ENCODE measurements around the gene ZNF827.

- no peak for TF ChIP-seq JUNB (IDR thresholded peaks at IDR 0.05; ENCODE audit: unreplicated experiment)
- no peak for TF ChIP-seq ZNF331 (CRISPR knock-in tag; IDR thresholded peaks at IDR 0.05; ENCODE audit: low read depth)
- TF ChIP-seq CTCF (conservative IDR thresholded peaks at IDR 0.05; ENCODE audit: low read depth in 2 of 2): no peak
- no peak for TF ChIP-seq REST (IDR thresholded peaks at IDR 0.05; ENCODE audit: unreplicated experiment)
- TF ChIP-seq EZH2 (IDR thresholded peaks at IDR 0.05; ENCODE audit: low read depth, unreplicated experiment): no peak
- TF ChIP-seq POLR2AphosphoS5 (IDR thresholded peaks at IDR 0.05; ENCODE audit: low read depth): no peak
- no peak for TF ChIP-seq ZNF462 (CRISPR knock-in tag; IDR thresholded peaks at IDR 0.05)
- TF ChIP-seq EZH2phosphoT487 (IDR thresholded peaks at IDR 0.05; ENCODE audit: unreplicated experiment): no peak
- TF ChIP-seq STAT1 (IDR thresholded peaks at IDR 0.05; ENCODE audit: unreplicated experiment): no peak
- TF ChIP-seq ZNF114 (CRISPR knock-in tag; IDR thresholded peaks at IDR 0.05): no peak
- TF ChIP-seq ETS1 (IDR thresholded peaks at IDR 0.05): no peak
- no peak for TF ChIP-seq CREB1 (CRISPR knock-in tag; IDR thresholded peaks at IDR 0.05; ENCODE audit: low read depth)
- TF ChIP-seq NANOG (IDR thresholded peaks at IDR 0.05; ENCODE audit: borderline replicate concordance): no peak
Measured at GRCh38 chr4:145907390-145907789, 31.2 kb downstream of the ZNF827 start.

Measured in GM23338 (cell line).